ENCODE results near the gene ACSL3. TPM values are rescaled to one million over a fixed set of nuclear protein-coding genes. Genes with fewer than 3 reads are reported as not detected.

ACSL3 gene
- total and polyA plus RNA-seq, 2 donors (not counting 1 experiment from before 2014, with no cell fraction given), result 6.7 to 46.0 TPM

GRCh38 chr2:222872551-222872950 is 11.7 kb downstream of the ACSL3 start:
- no peaks in the 10 kb centered on the region for H3K9me3 Mint-ChIP-seq (ENCODE audit: insufficient read depth)
- Histone ChIP-seq H3K4me2 (replicated peaks; ENCODE audit: low read depth, low read length, poor library complexity, severe bottlenecking) (no peak overlapping the region), H3K36me3 (replicated peaks in 1 of 2; ENCODE audit: control extremely low read depth in 1 of 2, control insufficient read depth in 1 of 2, extremely low read depth in 1 of 2, insufficient read depth in 2 of 2, low read length in 1 of 2) (no peaks in the 10 kb centered on the region), H3K9me3 (ENCODE audit: control extremely low read depth in 1 of 3, control insufficient read depth in 2 of 3, insufficient read depth in 1 of 3, low read length in 2 of 3) (no peaks in the 10 kb centered on the region), H3K4me3 (ENCODE audit: control extremely low read depth in 1 of 5, extremely low read depth in 1 of 5, insufficient read depth in 1 of 5, low read depth in 2 of 5, low read length in 4 of 5) (no peak overlapping the region), H4K20me1 (ENCODE audit: control insufficient read depth, insufficient read depth, low read length, poor library complexity, severe bottlenecking) (peaks cover 69% of the 10 kb centered on the region), H3K9ac (ENCODE audit: low read length) (no peak overlapping the region), H3K27me3 (replicated peaks in 1 of 4; ENCODE audit: control extremely low read depth in 1 of 4, control insufficient read depth in 3 of 4, insufficient read depth in 4 of 4, low read length in 3 of 4) (no peaks in the 10 kb centered on the region), H3K27ac (ENCODE audit: low read length in 2 of 2) (no peak overlapping the region), H3K4me1 (ENCODE audit: control insufficient read depth in 2 of 2, insufficient read depth in 2 of 2, low read length in 2 of 2) (peaks cover 6 to 17% of the 10 kb centered on the region in 2 donors), H3K79me2 (ENCODE audit: control insufficient read depth, insufficient read depth, low read length) (peaks cover 94% of the 10 kb centered on the region), H2AFZ (ENCODE audit: insufficient read depth, low read depth, low read length, poor library complexity, severe bottlenecking) (no peak overlapping the region)
- no peak overlapping the region for H3K27ac Mint-ChIP-seq
- intact Hi-C loops (cut with micrococcal nuclease), result no loop called here
- POLR2A ChIA-PET, result no interaction called here
- DNase-seq (no peak), ATAC-seq (ENCODE audit: low read depth) (no peak)
- 94% methylated on average over 4 of the region's 4 CpGs for WGBS (ENCODE audit: insufficient coverage)
- TF ChIP-seq CTCF (IDR thresholded peaks at IDR 0.05), result no peak
- no peak for TF ChIP-seq EZH2 (IDR thresholded peaks at IDR 0.05; ENCODE audit: borderline replicate concordance, insufficient read depth, low read depth, low read length, poor library complexity, severe bottlenecking)
- no peak overlapping the region for H3K4me3 Mint-ChIP-seq
- CTCF ChIA-PET, result no interaction called here
- peaks cover 26% of the 10 kb centered on the region for H3K4me1 Mint-ChIP-seq
- H3K27me3 Mint-ChIP-seq, result no peaks in the 10 kb centered on the region

GRCh38 chr2:222875482-222875881 is 14.6 kb downstream of the ACSL3 start:
- POLR2A ChIA-PET, result no interaction called here

More at GRCh38 chr2:222875482-222875881, 14.6 kb downstream of the ACSL3 start:
- peaks cover 33% of the 10 kb centered on the region for H3K4me1 Mint-ChIP-seq
- Histone ChIP-seq H3K4me2 (replicated peaks; ENCODE audit: low read depth, low read length, poor library complexity, severe bottlenecking) (no peak overlapping the region), H3K9me3 (ENCODE audit: control extremely low read depth in 1 of 3, control insufficient read depth in 2 of 3, insufficient read depth in 1 of 3, low read length in 2 of 3) (no peaks in the 10 kb centered on the region), H3K4me3 (ENCODE audit: control extremely low read depth in 1 of 5, extremely low read depth in 1 of 5, insufficient read depth in 1 of 5, low read depth in 2 of 5, low read length in 4 of 5) (no peak overlapping the region), H3K4me1 (ENCODE audit: control insufficient read depth in 2 of 2, insufficient read depth in 2 of 2, low read length in 2 of 2) (no peaks in the 10 kb centered on the region), H3K9ac (ENCODE audit: low read length) (no peak overlapping the region), H2AFZ (ENCODE audit: insufficient read depth, low read depth, low read length, poor library complexity, severe bottlenecking) (no peak overlapping the region), H4K20me1 (ENCODE audit: control insufficient read depth, insufficient read depth, low read length, poor library complexity, severe bottlenecking) (peaks cover 73% of the 10 kb centered on the region), H3K27ac (ENCODE audit: low read length in 2 of 2) (no peak overlapping the region), H3K27me3 (replicated peaks in 1 of 4; ENCODE audit: control extremely low read depth in 1 of 4, control insufficient read depth in 3 of 4, insufficient read depth in 4 of 4, low read length in 3 of 4) (no peaks in the 10 kb centered on the region), H3K79me2 (ENCODE audit: control insufficient read depth, insufficient read depth, low read length) (peaks cover 90% of the 10 kb centered on the region), H3K36me3 (replicated peaks in 1 of 2; ENCODE audit: control extremely low read depth in 1 of 2, control insufficient read depth in 1 of 2, extremely low read depth in 1 of 2, insufficient read depth in 2 of 2, low read length in 1 of 2) (no peaks in the 10 kb centered on the region)
- intact Hi-C loops (cut with micrococcal nuclease), result no loop called here
- CTCF ChIA-PET, result no interaction called here
- DNase-seq (no peak), ATAC-seq (ENCODE audit: low read depth) (no peak)
- H3K9me3 Mint-ChIP-seq (ENCODE audit: insufficient read depth), result no peaks in the 10 kb centered on the region
- no peak for TF ChIP-seq EZH2 (IDR thresholded peaks at IDR 0.05; ENCODE audit: borderline replicate concordance, insufficient read depth, low read depth, low read length, poor library complexity, severe bottlenecking)
- TF ChIP-seq CTCF (IDR thresholded peaks at IDR 0.05), result no peak
- WGBS (ENCODE audit: insufficient coverage), result no CpG with 5 or more reads among the region's 3 CpGs
- H3K27ac Mint-ChIP-seq, result no peak overlapping the region
- H3K4me3 Mint-ChIP-seq, result no peak overlapping the region
- no peaks in the 10 kb centered on the region for H3K27me3 Mint-ChIP-seq
